Cardiac fibroblast (primary cell): Measurements from ENCODE around the gene TMEM208.

Experiments
- DNase-seq, 2 donors: peaks; one replicate each; pipeline versions ENCODE4 v3.0.0 to v3.0.0-alpha.2; 2010; ENCODE audit warnings: low read depth in 2 of 2
- H3K4me3 ChIP-seq, 2 donors: replicated peaks in 1 of 2; 1 replicate in 1 of 2; 2 replicates in 1 of 2; pipeline ENCODE4 v1.5.1; 2011; ENCODE audit warnings: low read depth in 2 of 2, low read length in 2 of 2, mild to moderate bottlenecking in 2 of 2, moderate library complexity in 1 of 2
- TF ChIP-seq, protein P1 (sequence below): IDR thresholded peaks from one replicate; pipeline ENCODE4 v1.5.1; 2011; ENCODE audit warnings: low read depth, mild to moderate bottlenecking, low read length, inconsistent platforms

Gene TMEM208

DNA sequence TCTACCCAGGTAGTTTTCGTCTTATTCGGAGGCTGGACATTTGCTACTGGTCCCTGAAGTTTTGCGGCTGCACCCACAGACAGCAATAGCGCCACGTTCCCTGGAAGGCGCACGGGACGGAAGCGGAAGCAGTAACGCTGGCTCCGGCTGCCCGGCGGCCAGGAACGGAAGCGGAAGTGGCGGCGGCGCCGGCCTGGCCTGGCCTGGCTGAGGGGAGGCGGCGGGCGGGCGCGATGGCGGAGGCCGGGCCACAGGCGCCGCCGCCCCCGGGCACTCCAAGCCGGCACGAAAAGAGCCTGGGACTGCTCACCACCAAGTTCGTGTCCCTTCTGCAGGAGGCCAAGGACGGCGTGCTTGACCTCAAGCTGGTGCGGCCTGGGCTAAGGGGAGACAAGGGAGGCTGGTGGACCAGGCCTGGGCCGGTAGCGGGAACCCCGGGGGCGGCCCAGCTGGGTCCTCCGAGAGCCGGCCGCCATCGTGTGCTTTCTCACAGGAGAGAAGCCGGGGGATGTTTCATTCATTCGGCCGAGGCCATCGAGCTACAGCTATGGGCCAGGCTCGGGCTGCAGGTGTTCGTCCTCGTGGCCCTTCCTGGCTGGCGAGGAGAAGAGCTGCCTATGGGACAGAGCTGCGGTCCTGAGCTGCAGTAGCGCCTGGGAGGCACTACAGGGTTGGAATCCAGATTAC, 34.8 kb upstream of the TMEM208 start, which contains the start of gene E2F4:
Gene E2F4, plus strand, starts transcription at position 161 of the 687 bp plus-strand sequence. Its CDS starts 73 bp downstream, at position 234.
- H3K4me3 ChIP-seq: peak within 1 kb of the TSS; percentile 96 to 98
- peak; percentile 93 for DNase-seq
- TF ChIP-seq, protein P1, sequence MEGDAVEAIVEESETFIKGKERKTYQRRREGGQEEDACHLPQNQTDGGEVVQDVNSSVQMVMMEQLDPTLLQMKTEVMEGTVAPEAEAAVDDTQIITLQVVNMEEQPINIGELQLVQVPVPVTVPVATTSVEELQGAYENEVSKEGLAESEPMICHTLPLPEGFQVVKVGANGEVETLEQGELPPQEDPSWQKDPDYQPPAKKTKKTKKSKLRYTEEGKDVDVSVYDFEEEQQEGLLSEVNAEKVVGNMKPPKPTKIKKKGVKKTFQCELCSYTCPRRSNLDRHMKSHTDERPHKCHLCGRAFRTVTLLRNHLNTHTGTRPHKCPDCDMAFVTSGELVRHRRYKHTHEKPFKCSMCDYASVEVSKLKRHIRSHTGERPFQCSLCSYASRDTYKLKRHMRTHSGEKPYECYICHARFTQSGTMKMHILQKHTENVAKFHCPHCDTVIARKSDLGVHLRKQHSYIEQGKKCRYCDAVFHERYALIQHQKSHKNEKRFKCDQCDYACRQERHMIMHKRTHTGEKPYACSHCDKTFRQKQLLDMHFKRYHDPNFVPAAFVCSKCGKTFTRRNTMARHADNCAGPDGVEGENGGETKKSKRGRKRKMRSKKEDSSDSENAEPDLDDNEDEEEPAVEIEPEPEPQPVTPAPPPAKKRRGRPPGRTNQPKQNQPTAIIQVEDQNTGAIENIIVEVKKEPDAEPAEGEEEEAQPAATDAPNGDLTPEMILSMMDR: no peak

DNA sequence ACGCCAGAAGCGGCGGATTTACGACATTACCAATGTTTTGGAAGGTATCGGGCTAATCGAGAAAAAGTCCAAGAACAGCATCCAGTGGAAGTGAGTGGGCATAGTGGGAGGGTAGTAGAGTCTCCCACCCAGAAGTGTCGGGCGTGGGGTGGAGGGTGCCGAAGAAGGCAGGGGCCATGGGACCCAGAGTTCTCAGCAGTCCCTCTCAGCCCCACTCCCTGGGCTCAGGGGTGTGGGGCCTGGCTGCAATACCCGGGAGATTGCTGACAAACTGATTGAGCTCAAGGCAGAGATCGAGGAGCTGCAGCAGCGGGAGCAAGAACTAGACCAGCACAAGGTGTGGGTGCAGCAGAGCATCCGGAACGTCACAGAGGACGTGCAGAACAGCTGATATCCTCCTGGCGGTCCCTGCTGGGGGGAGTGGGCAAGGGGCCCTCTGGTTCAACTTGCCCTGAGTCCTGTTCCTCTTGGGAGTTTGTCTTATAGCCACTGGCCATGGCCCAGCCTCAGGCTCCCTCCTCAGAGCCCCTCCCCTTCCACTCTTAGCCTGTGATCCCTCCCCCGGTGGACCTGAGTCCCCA, 34.1 kb upstream of the TMEM208 start:
- H3K4me3 ChIP-seq: peak overlapping the region; percentile 96 to 98
- TF ChIP-seq, protein P1: no peak
- no peak for DNase-seq

DNA sequence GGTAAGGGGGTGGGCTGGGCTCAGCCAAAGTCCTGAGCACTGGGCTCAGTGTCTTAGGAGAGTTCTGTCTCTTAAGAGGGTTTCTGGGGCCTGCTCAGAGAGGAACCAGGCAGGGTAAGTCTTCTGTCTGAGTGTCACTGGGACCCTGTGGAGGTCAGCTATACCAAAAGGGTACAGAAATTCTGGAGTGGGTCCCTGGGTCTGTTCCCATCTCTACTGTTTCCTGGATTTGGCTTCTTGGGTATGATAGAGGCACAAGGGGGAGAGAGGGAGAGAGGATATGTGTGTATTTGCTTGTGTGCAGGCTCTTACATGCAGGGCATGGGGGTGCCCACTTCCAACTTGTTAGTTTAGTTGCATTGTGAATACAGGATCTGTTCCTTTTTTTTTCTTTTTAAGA, 33.4 kb upstream of the TMEM208 start:
- no peak for DNase-seq
- TF ChIP-seq, protein P1: no peak
- peak overlapping the region; percentile 96 to 98 for H3K4me3 ChIP-seq

DNA sequence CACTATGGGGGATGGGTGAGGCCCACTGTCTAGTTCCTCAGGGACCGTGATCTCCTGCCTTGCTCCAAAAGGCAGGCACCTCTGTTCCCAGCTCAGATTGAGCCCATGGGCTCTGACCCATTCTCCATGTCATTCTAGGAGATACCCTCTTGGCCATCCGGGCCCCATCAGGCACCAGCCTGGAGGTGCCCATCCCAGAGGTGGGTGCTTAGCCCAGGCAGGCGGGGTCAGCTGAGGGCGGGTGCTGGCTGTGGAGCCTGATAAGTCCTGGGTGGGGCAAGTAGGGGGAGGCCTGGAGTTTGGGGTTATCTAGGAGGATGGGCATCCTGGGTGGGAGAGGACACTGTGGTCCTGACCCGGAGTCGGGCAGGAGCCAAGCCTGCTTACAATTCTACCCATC, 32.7 kb upstream of the TMEM208 start:
- no peak overlapping the region for H3K4me3 ChIP-seq
- no peak for DNase-seq
- TF ChIP-seq, protein P1: no peak

DNA sequence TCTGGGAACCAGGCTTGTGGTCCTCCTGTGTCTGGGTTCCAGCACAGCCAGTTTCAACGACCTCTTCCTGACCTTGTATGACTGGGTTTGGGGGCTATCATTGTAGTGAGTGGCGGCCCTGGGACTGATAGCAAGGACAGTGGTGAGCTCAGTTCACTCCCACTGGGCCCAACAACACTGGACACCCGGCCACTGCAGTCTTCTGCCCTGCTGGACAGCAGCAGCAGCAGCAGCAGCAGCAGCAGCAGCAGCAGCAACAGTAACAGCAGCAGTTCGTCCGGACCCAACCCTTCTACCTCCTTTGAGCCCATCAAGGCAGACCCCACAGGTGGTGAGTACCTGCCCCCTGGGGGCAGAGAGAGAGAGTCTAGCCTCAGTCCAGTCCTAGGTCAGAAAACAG, 31.3 kb upstream of the TMEM208 start:
- no peak overlapping the region for H3K4me3 ChIP-seq

DNA sequence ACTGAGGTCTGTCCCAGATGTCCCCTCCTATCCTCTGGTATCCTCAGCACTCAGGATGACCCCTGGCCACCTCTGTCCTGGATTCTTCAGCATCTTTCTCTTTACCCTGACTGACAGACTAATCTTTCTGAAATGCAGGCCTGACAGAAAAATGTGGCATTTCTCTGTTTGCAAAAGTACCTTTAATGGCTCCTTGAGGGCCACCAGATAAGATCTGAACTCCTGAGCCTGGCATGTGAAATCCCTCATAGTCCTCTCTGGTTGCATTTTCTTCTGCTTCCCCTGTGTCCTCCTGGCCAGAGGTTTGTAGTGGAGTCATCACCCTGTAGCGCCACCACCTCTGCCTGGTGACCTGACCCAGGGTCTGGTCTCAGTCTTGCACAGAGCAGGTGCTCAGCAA, 30.0 kb upstream of the TMEM208 start:
- DNase-seq: no peak
- H3K4me3 ChIP-seq: no peak overlapping the region
- TF ChIP-seq, protein P1: no peak

More for the DNA sequence above, 31.3 kb upstream of the TMEM208 start:
- TF ChIP-seq, protein P1: no peak
- no peak for DNase-seq
